ENCODE results near the gene PPHLN1.

Gene PPHLN1

DNA sequence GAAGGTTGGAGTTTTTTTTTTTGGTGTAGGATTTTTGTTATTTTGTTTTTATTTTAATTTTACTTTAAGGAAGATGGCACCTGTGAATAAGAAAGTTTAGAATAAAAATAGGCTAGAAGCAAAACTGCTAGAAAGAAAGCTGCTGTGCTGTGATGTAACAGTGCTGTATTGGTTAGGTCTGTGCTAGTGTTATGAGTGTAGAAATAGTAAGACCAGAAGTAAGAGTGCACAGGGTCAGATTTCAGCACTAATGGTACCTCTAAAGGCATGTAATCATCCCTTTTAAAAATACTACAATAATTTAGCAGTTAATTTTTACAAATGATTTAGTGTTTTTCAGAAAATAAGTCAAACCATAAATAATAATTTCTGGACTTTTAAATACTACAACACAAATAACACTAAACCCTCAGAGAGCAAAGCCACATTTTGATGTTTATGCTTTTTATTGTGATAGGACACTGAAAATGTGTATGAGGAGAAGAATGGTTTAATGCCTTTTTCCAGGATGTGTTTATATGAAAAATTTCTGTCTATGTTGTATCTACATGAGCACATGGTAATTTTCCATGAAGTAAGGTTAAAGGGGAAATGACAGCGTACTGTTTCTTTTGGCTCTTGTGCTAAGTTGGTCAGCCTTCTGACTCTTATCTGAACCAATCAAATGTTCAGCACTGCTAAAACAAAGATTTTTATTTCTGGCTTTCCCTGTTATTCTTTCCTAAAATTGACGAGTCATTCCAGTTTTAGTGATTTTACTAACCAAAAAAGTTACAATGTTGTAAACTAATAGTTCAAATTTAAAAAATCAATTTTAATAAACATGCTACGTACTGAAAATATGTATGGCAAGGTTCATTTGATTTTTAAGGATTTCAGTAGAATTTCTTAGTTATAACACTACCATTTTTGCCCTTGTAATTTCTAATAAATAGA is 96.1 kb downstream of the PPHLN1 start:
- H3K4me3 ChIP-seq (ENCODE audit: low read length), result no peak overlapping the region
- TF ChIP-seq, protein P1, sequence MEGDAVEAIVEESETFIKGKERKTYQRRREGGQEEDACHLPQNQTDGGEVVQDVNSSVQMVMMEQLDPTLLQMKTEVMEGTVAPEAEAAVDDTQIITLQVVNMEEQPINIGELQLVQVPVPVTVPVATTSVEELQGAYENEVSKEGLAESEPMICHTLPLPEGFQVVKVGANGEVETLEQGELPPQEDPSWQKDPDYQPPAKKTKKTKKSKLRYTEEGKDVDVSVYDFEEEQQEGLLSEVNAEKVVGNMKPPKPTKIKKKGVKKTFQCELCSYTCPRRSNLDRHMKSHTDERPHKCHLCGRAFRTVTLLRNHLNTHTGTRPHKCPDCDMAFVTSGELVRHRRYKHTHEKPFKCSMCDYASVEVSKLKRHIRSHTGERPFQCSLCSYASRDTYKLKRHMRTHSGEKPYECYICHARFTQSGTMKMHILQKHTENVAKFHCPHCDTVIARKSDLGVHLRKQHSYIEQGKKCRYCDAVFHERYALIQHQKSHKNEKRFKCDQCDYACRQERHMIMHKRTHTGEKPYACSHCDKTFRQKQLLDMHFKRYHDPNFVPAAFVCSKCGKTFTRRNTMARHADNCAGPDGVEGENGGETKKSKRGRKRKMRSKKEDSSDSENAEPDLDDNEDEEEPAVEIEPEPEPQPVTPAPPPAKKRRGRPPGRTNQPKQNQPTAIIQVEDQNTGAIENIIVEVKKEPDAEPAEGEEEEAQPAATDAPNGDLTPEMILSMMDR (conservative IDR thresholded peaks at IDR 0.05; ENCODE audit: low read length), result no peak
- DNase-seq (ENCODE audit: low read depth), result peak; percentile 6

DNA sequence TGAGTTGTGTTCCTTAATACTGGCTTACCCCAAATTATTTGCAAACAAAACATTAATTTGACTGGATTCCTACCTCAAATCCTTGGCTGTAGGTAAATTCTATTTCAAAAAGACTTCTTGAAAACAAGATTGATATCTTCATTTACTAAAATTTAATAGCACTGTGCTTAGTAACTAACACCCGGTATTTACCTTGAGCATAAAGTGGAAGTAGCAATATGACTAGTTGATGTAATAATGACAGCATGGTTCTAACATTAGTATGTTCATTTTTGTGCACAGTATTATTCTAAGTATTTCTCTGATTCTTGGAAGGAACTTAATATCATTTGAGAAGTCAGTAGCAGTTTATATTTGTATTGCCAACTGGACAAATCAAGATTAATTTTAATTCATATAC is 96.8 kb downstream of the PPHLN1 start:
- TF ChIP-seq, protein P1 (conservative IDR thresholded peaks at IDR 0.05; ENCODE audit: low read length), result no peak
- H3K4me3 ChIP-seq (ENCODE audit: low read length), result no peak overlapping the region
- DNase-seq (ENCODE audit: low read depth), result no peak

DNA sequence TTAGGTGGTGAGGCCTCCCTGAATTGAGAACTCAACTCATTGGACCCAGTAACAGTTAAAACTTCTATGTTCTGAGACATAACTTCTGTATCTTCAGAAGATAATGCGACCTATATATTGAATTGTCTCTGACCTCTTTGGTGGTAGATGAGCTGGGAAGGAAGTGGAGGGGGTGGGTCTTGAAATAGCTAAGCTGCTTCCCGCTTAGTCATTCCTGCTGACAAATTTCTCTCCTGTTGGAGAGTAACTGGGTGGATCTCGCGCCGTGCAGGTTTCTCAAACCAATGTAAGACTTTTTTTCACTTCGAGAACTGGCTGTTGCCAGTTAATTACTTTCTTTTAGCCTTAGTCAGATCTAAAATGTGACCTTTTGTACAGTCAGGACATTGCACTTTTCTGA is 100.8 kb downstream of the PPHLN1 start:
- TF ChIP-seq, protein P1 (conservative IDR thresholded peaks at IDR 0.05; ENCODE audit: low read length), result no peak
- H3K4me3 ChIP-seq (ENCODE audit: low read length), result no peak overlapping the region
- DNase-seq (ENCODE audit: low read depth), result peak; percentile 27

DNA sequence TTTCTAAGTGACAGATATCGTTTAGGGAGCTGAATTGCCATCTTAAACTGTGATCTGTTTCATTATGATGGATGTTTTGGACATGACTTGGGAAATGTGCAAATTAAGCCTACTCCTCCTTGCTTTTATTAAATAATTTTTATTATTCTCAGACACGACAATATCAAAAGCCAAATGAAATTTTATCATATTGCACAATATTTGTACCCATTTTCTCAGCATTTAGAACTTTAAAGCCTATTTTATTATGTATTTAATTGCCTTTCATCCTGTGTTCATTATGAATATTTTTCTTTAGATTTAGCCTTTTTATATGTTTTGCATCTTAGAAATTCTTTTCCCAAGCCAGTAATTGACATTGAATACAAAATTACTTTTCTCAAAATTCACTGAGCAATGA is 102.9 kb downstream of the PPHLN1 start:
- TF ChIP-seq, protein P1 (conservative IDR thresholded peaks at IDR 0.05; ENCODE audit: low read length), result no peak
- no peak for DNase-seq (ENCODE audit: low read depth)
- H3K4me3 ChIP-seq (ENCODE audit: low read length), result no peak overlapping the region

DNA sequence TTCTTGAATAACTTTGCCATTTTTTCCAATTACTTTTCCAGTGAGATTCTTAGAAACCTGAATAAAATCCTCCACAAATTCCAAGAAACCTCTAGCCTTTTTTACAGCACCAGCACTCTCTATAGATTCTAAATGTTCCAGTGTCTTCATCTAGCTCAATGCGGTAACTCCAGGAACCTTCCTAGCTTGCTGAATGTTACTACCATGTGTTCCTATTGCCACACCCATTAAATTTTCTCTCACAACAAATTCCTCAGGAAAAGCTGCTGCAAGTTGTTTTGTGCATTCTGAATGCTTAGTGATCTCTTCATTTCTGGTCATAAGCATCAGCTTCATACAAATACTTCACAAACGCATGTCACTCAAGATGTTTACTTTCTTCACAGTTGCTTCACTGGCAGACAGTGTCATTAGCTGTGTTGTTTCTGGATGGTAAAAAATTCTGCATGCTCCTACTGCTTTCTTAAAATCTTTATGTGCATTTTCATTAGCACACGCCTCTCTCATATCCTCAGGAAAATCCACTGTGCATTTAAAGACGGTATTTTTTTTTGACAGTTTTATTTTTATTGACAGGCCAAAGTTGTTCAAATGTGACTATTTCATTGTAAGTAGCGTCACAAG is 106.7 kb downstream of the PPHLN1 start:
- DNase-seq (ENCODE audit: low read depth), result no peak
- TF ChIP-seq, protein P1 (conservative IDR thresholded peaks at IDR 0.05; ENCODE audit: low read length), result no peak
- no peak overlapping the region for H3K4me3 ChIP-seq (ENCODE audit: low read length)

DNA sequence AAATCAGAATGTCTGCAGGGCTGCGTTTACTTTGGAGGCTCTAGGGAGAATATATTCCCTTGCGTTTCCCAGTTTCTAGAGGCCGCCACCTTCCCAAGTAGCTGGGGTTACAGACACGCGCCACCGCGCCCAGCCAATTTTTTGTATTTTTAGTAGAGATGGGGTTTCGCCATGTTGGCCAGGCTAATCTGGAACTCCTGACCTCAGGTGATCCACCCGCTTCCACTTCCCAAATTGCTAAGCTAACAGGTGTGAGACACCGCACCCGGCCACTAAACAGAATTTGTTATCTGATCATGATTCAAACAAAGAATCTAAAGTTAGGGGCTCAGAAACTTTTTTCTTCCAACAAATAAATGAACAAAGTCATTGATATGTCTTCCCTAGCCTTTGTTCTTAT is 114.6 kb downstream of the PPHLN1 start:
- TF ChIP-seq, protein P1 (conservative IDR thresholded peaks at IDR 0.05; ENCODE audit: low read length), result no peak
- DNase-seq (ENCODE audit: low read depth), result no peak
- H3K4me3 ChIP-seq (ENCODE audit: low read length), result no peak overlapping the region
